GM18873 (cell line): ENCODE data around the gene STEAP3.

Experiments used
- ATAC-seq: cut with Tn5 transposase; IDR thresholded peaks from one replicate; pipeline ENCODE4 v1.9.1; 2021; ENCODE audit warnings: mild to moderate bottlenecking, moderate library complexity, moderate number of reproducible peaks; ENCODE audit not compliant: unreplicated experiment, low FRiP score

STEAP3 gene

GRCh38 chr2:119224391-119225104 is 914 bp downstream of the STEAP3 start:
- no peak for ATAC-seq

GRCh38 chr2:119225105-119225865 is 1.7 kb downstream of the STEAP3 start:
- no peak for ATAC-seq

- ATAC-seq = no peak
These were observed 2.3 kb downstream of the STEAP3 start for GRCh38 chr2:119225926-119226325.

- no peak for ATAC-seq
These were observed 3.7 kb downstream of the STEAP3 start for GRCh38 chr2:119227346-119227745.

GRCh38 chr2:119228136-119228535 is 4.5 kb downstream of the STEAP3 start:
- ATAC-seq = no peak

GRCh38 chr2:119228964-119229363 is 5.3 kb downstream of the STEAP3 start:
- no peak for ATAC-seq

- no peak for ATAC-seq
These were observed 6.1 kb downstream of the STEAP3 start for GRCh38 chr2:119229716-119230115.

- no peak for ATAC-seq
These were observed 6.9 kb downstream of the STEAP3 start for GRCh38 chr2:119230219-119231185.

- peak; percentile 45 for ATAC-seq
These were observed 8.5 kb downstream of the STEAP3 start for GRCh38 chr2:119231975-119232665.

GRCh38 chr2:119232666-119232993 is 9.0 kb downstream of the STEAP3 start:
- ATAC-seq = peak; percentile 39

- no peak for ATAC-seq
These were observed 9.8 kb downstream of the STEAP3 start for GRCh38 chr2:119233326-119234020.

GRCh38 chr2:119234021-119235019 is 10.7 kb downstream of the STEAP3 start:
- ATAC-seq = no peak

- ATAC-seq = no peak
These were observed 13.2 kb downstream of the STEAP3 start for GRCh38 chr2:119236796-119237195.

- ATAC-seq = no peak
These were observed 16.9 kb downstream of the STEAP3 start for GRCh38 chr2:119240311-119241204.

- no peak for ATAC-seq
These were observed 17.5 kb downstream of the STEAP3 start for GRCh38 chr2:119241205-119241532.

- no peak for ATAC-seq
These were observed 18.9 kb downstream of the STEAP3 start for GRCh38 chr2:119242276-119243119.

- no peak for ATAC-seq
These were observed 20.0 kb downstream of the STEAP3 start for GRCh38 chr2:119243621-119244020.
